ENCODE measurements around the gene CNIH2. TPM values are rescaled to one million over a fixed set of nuclear protein-coding genes. Genes with fewer than 3 reads are reported as not detected.
"Not testable (repeated sequence)": the region's sequence is repeated elsewhere in the genome, so short reads cannot be mapped to it uniquely, and the experiment has no call there.

The CNIH2 gene
- total RNA-seq, 1 experiment from 2014 or later, result 3.4 TPM

DNA sequence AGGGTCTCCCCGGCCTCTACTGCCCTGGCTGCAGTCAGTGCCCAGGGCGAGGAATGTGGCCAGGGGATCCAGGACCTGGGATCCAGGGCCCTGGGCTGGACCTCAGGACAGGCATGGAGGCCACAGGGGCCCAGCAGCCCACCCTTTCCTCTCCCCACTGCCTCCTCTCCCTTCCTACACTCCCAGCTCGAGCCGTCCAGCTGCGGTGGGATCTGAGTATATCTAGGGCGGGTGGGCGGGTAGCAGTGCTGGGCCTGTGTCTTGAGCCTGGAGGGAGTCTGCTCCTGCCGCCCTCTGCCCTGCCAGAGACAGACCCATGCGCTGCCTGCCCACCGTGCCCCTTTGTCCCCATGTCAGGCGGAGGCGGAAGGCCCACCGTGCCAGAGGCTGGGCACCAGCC lies 1.4 kb upstream of the CNIH2 start:
- DNase-seq (ENCODE audit: low read depth), result not testable (repeated sequence)

DNA sequence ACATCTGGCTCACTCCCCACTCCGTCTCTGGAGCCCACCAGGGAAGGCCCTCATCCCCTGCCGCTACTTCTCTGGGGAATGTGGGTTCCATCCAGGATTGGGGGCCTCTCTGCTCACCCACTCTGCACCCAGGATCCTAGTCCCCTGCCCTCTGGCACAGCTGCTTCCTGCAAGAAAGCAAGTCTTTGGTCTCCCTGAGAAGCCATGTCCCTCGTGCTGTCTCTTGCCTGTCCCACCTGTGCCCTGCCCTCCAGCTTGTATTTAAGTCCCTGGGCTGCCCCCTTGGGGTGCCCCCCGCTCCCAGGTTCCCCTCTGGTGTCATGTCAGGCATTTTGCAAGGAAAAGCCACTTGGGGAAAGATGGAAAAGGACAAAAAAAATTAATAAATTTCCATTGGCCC lies 911 bp upstream of the CNIH2 start:
- not testable (repeated sequence) for DNase-seq (ENCODE audit: low read depth)

DNA sequence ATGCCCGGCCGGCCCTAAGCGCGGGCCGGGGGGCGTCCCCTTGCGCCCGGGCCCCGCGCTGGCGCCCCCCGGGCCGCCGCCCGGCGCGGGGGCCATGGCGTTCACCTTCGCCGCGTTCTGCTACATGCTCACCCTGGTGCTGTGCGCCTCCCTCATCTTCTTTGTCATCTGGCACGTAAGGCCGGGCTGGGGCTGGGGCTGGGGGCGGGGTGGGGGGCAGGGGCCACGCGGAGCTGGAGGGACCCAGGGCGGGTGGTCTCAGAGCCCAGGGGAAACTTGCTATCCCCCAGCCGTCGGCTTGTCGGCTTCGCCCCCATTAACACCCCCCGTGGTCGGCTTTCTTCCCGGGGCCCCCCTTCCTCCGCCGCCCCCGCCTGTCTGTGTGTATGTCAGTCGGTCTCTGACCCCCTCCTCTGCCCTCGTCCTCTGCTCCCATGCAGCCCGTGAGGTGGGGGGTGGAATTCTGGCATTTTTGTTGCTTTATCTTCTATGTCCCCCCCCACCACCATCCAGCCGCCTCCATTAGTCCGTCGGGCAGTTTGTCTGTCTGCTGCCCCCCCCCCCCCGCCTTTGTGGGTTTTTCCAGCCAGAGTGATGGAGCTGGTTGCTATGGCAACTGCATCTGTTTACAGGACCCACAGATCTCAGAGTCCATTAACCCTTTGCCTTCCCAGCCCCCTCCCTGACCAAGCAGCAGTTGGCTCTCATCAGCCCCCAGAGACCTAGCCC lies 552 bp downstream of the CNIH2 start:
- DNase-seq (ENCODE audit: low read depth), result peak; percentile 65

DNA sequence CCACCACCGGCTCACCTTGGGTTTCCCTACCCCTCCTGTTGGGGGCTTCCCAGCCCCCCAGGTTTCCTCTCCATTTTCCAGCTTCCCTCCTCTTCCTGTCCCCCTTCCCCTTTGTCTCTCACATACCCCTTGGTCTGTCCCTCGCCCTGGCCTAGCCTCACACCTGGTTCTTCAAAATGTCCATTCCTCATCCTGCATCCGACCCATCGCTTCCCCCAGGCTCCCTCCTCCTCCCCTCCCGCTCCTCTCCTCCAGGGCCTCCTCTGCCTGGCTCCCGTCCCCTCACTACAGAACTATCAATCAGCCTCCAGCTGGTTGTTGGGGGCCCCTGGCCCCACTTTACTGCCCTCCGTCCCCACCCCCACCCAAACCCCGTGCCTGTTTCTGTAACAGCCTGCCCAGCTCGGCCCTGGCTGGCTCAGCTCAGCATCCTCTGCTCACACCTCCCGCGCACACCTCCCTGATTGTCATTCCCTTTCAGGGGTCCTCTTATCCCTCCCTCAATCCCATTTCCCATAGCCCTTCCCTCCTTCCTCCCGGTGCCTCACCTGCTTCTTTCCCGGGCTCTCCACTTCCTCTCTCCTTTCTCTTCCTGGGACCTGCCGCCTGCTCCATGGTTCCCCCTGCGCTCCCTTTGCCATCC lies 1.2 kb downstream of the CNIH2 start:
- DNase-seq (ENCODE audit: low read depth), result no peak

DNA sequence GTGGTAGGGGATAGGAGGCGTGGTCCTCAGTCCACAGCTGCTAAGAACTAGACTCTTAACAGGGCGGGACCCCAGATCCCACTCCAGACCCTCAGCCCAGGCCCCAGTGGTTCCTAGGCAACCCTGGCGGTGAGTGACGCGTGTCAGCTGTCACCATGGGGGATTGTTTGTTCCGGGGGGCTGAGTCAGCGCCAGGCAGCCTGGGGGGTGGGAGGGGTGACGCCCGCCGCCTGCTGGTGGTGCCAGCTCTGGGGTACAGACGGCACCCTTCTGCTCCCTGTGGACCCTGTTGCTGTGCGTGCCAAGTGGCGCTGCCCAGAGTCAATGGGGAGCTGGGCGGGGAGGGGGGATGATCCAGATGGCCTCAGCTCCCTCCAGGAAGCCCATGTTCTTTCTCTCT lies 2.5 kb downstream of the CNIH2 start:
- DNase-seq (ENCODE audit: low read depth), result no peak

DNA sequence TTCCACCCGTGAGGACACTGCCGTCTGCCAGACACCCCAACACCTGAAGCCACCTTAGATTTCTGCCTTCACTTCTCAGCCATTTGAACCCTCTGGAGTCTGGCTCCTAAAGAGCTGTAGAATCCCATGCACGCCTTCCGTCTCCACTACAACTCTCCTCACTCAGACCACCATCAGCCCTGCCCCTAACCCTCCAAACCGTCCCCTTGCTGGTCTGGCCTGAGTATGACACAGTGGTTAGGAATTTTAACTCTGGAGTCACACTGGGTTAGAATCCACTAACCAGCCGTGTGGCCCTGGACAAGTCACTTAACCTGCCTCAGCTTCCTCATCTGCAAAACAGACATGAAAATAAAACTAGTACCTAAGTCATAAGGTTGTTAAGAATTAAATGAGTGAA lies 3.0 kb downstream of the CNIH2 start:
- no peak for DNase-seq (ENCODE audit: low read depth)

DNA sequence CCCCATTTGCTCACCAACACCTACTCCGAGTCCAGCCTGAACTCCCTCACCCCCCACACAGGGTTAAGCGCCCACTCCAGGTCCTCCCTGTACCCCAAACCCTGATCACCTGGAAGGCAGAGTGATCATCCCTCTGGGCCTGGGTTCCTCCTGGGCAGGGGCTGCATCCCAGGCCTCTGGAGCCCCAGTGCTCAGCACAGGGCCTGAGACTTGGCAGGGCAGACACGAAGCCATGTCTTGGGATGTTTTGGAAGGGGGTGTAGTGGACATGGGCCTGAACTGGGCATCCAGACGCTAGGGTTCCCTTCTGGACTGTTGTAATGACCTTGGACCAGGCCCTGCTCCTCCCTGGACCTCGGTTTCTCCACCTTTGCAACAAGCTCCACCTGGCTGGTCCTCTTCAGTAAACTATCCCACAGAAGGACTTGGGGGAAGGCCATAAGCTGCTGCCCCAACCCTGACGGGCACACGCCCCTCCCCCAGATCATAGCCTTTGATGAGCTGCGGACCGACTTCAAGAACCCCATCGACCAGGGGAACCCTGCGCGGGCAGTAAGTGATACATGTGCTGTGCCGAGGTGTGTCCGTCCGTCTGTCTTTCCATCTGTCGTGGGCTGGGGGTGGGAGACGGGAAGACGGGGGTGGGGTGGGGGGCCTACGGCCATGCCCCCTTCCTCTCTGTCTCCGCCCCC lies 3.9 kb downstream of the CNIH2 start:
- no peak for DNase-seq (ENCODE audit: low read depth)

DNA sequence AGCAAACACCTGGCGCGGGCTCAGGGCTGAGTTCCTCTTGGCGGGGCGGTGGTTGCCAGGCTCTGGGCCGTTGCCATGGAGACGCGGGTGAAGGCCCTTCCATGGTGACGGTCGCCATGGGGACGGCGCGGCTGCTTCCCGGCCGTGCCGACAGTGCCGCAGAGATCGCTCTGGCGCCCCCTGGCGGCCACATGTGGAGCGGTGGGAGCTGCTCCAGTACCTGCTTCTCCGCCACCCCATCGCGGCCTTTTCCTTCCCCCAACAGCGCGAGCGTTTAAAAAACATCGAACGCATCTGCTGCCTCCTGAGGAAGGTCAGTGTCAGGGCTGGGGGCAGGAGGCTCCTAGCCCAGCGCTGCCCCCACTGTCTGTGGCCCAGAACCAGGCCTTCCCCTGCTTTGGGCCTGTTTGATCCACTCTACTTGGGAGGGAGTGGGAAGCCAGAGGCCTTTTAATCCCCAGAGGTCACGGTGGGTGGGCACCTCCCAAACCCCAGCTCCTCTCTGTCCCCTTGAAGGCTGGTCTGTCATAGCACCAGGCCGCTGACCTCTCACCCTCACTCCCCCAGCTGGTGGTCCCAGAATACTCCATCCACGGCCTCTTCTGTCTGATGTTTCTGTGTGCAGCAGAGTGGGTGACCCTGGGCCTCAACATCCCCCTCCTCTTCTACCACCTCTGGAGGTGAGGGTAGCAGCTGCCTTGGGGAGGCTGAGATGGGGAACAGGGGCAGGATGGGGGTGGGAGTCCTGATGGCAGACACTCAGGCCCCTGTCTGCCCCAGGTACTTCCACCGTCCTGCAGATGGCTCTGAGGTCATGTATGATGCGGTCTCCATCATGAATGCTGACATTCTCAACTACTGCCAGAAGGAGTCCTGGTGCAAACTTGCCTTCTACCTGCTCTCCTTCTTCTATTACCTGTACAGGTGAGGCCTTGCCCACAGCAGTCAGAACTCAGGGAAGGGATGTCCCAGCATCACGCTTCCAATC lies 4.8 kb downstream of the CNIH2 start:
- peak; percentile 91 for DNase-seq (ENCODE audit: low read depth)

DNA sequence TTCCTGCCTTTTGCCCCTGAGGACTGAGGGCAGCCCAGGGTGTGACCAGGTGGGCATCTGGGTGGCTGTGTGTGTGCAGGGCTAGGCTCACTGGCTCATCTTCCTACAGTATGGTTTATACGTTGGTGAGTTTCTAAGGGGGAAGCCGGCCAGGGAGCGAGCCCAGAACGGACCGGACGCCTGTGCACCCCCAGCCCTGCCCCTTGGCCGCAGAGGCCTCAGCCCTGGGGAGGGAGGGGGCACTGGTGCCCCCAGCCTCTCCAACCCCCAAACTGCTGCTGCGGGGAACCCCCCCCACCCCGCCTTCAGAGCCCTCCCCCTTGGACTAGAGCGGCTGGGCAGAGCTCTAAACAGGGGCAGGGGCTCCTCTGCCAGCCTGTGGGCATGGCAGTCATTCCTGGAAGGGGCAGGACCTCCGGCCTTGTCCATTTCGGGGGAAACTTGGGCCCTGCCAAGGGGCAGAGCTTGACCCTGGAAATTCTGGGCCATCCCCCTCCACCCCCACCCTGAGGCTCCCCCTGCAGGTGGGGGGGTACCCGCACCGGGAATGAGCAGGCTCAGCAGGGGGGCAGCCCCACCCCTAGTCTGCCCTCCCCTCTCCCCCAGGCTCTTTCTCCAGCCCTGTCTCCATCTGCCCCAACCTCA lies 5.6 kb downstream of the CNIH2 start:
- DNase-seq (ENCODE audit: low read depth), result no peak

DNA sequence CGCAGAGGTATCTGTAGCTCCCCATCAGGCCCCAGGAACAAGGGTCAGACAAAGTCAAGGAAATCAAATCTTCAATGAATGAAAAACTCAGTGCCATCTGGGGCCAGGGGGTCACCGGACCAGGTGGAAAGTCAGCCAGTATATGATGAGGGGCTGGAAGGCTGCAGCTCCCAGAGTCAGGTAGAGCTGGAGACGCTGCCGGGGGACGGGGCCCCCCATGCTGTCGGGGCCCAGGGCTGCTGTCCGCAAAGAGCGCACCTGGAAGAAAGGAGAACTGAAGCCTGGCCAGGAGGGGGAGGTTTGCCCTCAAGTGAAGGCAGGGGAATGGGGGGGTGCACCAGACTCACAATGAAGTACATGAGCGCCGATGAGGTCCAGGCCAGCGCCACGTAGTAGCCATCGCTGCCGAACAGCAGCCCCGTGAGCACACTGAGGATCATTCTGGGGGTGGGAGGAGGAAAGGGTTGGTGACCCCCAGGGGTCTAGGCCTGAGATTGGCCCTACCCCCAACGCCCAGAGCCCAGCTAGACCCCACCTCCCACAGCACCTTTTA lies 6.6 kb downstream of the CNIH2 start:
- DNase-seq (ENCODE audit: low read depth), result no peak

DNA sequence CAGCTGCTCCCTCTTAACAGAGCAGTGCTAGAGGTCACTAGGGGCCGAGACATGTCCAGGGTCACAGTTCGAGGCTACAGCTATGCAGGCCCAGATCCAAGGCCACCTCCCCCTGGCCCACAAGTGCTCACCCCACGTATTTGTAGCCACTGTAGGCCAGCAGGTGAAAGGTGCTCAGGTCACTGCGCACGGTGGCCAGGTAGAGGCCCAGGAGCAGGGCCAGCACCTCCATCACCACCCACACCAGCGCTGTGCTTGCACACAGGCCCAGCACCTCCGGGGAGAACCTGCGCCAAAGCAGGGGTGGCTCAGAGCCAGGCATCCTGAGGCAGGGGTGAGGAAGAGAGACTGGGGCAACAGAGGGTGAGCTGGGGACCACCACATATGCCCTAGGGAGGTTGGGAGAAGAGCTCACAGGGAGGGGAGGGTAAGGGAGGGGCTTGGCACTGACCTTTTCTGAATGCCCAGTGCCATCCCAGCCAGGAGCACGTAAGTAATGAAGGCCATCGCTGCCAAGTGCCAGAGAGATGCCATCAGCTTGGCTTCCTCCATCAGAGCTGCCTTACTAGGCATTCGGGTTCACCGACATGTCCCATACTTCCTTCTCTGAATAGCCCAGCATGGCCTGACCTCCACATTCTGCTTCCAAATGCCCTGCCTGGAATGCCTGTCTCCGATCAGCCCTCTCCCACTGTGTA lies 7.4 kb downstream of the CNIH2 start:
- DNase-seq (ENCODE audit: low read depth), result no peak

DNA sequence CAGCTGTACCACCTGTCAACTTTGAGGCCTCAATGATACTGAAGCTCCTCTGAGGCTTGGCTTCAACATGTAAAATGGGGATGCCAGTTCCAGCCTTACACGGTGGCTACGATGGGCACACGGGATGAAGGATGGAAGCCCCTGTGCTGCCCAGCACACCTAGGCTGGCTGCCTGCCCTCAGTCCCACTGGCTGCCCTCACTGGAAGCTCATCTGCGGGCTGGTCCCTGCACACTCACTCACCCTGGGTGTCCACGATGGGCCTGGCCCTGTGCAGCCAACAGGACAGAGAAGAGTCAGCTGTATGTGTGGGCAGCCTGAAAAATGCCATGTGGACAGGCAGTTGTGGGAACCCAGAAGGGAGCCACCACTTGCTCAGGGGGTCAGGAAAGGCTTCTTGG lies 8.7 kb downstream of the CNIH2 start:
- no peak for DNase-seq (ENCODE audit: low read depth)

DNA sequence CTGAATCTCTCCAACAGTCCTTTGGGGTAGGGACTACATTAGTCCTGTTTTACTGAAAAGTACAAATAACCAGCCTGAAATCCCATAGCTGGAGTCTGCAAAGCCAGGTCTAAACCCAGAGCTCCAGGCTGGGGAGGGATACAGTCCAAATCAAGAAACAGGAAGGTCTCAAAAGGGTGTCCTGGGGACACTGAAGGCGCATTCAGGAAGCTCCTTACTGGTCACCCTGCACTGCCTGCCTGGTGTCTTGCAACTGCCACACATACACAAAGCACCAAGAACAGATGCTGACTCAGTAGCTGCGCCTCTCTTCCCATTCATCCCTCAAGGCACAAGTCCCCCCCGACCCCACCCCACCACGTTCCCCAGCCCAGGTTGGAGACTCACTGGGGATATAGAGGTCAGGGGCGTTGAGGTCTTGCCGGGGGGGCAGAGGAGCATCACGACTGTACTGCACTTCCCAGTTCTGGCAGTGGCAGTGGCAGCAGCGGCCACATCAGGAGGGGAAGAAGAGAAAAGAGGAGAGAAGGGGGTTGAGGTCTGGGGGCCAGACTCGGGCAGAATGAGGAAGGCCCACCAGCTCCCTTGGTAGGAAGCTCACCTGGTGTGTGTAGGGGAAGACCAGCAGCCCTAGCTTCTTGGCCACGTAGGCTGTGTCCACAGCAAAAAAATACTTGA lies 9.4 kb downstream of the CNIH2 start:
- no peak for DNase-seq (ENCODE audit: low read depth)

DNA sequence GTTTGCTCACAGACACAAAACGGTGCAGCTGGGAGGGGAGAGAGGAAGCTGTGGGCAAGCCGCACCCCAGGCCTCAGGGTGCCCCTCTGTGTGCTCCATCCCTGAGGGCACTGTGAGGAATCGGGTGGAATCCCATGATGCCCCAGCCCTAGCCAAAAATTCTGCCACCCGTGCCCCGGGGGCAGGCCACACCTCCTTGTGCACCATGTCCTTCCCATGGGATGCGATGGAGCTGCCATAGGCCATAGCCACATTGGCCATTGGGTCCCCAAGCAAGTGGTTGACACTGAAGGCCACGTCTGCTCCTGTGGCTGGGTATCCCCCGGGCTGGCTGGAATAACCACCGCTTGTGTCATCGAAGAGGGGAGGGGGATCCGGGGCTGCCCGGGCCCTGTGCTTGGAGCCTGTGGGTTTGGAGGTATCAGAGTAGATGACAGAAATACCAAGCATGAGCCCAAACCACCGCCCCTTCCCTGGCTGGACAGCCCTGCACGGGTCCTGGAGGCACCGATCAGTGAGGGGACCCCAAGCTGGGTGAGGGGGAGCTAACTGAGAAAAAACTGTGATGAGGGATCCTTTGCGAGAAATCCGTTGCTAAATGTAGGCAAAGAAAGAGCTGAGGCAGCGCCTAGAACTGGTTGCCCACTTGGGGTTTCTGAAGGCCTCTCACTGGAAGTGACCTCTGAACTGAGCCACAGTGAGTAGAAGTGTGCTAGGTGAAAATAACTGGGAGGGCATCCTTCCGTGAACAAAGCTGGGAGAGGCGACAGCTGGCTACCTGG lies 10.1 kb downstream of the CNIH2 start:
- no peak for DNase-seq (ENCODE audit: low read depth)

DNA sequence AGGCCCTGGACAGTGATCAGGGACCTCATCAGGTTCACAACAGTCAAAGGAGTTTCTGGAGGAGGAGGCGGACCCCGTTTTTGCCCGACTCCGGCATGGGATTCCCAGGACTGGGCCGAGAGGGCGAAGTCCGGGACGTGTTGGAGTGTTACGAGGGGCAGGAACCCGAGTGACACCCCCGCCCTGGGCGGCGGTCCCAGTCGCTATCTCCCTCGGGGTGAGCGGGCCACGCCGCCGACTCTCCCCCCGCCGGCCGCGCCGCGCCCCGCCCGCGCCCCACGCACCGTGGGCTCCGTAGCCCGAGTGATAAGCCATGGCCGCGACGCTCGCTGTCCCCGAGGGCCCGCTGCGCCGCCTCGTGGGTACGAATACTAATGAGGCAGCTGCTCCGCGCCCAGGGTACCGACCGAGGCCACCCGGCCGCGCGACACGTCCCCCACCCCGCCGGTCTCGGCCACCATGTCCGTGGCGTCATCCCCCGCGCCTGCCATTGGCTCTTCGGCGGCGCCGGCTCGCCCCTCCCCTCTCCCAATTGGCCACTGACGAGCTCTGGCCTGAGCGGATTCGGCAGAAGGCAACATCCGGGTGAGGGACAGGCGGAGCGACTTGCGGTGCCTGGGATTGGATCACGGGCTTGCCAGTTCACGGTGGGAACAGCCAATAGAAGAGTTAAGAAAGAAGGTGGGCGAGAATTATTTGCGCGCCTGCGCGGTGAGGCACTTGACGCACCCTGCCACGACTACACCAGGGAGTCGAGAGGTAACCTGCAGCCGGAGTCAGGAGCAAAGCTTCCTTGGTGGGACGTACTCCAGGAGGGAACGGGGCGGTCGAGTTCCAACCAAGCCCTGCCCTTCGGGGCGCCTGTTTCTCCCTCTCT lies 10.9 kb downstream of the CNIH2 start, which contains the start of gene YIF1A:
Gene YIF1A, minus strand, starts transcription at position 473 of the 877 bp plus-strand sequence. Its CDS starts 158 bp downstream, at position 315.
- peak; percentile 99 for DNase-seq (ENCODE audit: low read depth)

DNA sequence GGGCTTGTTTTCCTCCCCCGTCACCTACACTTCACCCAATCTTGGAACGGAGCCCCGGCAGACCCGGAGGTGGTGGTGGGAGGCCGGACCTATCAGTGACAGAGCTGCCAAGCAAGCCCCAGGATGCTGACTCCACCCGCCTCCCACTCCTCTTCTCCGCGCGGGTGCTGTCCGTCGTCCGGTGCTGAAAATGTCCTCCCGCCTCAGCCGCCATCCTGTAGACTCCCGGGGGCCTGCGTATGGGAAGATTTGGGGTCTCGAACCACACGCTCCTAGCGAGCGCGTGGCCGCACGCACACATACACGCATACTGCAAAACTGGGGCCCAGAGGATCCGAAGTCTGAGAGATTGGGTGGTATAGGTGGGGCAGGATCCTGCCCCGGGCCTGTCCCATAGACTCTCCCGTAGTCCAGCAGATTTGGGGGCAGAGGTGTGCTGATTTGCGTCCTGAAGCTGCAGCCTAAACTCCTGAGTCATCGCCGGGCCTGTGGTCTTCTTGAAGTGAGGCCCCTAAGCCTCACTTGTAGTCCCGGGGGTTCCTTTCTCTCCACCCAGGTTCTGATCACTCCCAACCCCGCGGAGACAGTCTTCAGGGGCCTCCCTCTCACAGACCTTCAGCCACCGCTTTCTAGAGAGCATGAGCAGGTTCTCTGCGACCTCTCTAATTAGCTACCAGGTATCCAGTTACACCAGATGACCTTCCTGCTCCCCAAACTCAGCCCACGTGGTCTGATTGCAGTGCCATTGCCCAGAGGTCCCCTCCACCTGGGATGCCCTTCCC lies 11.8 kb downstream of the CNIH2 start:
- DNase-seq (ENCODE audit: low read depth), result no peak

DNA sequence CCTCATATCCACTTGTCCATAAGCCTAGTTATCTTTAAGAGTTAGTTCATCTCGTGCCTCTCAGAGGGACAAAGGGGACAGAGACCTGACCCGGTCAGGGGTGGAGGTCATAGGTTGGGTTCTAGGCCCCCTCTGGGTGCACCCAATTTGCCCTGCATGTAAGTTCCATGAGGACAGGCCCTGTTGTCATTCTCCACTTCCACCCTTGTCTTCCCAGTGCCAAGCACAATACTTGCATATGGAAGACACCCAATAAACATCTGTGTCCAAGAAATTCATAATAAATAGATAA lies 12.3 kb downstream of the CNIH2 start:
- no peak for DNase-seq (ENCODE audit: low read depth)

All from M059J (cell line).